MM.1S (cell line): ENCODE data around the gene TACO1.

ENCODE experiments used
- DNase-seq: peaks from one replicate; pipeline ENCODE4 v3.0.0-alpha.2; 2015
- H2AFZ ChIP-seq: fragments of 300-600 bp; sonication (generic); 2 replicates; pipeline ENCODE4 v1.6.0; 2016; ENCODE audit warnings: antibody characterized with exemption, low read length
- H3F3A ChIP-seq: fragments of 300-600 bp; sonication (generic); 2 replicates; pipeline ENCODE4 v1.6.1; 2016; ENCODE audit warnings: mild to moderate bottlenecking, antibody characterized with exemption, low read length, moderate library complexity, mixed read lengths; ENCODE audit not compliant: insufficient read depth
- H3K27ac ChIP-seq: fragments of 300-600 bp; sonication (generic); 2 replicates; pipeline ENCODE4 v1.5.1; 2016; ENCODE audit warnings: mild to moderate bottlenecking, low read length
- H3K27me3 ChIP-seq: fragments of 300-600 bp; sonication (generic); replicated peaks from 2 replicates; pipeline ENCODE4 v1.6.0; 2016; ENCODE audit warnings: low read length; ENCODE audit not compliant: insufficient read depth
- H3K36me3 ChIP-seq: fragments of 300-600 bp; sonication (generic); replicated peaks from 2 replicates; pipeline ENCODE4 v1.6.1; 2016; ENCODE audit warnings: mild to moderate bottlenecking, low read length, mixed read lengths; ENCODE audit not compliant: insufficient read depth
- H3K4me1 ChIP-seq: fragments of 300-600 bp; sonication (generic); 2 replicates; pipeline ENCODE4 v1.6.1; 2016; ENCODE audit warnings: low read length, mixed read lengths
- H3K4me2 ChIP-seq: fragments of 300-600 bp; sonication (generic); 2 replicates; pipeline ENCODE4 v1.6.0; 2016; ENCODE audit warnings: low read depth, low read length
- H3K4me3 ChIP-seq: fragments of 300-600 bp; sonication (generic); 2 replicates; pipeline ENCODE4 v1.5.1; 2016; ENCODE audit warnings: low read length, mixed read lengths
- H3K79me2 ChIP-seq: fragments of 300-600 bp; sonication (generic); 2 replicates; pipeline ENCODE4 v1.6.1; 2016; ENCODE audit warnings: mixed run types, low read length, mixed read lengths
- H3K9ac ChIP-seq: fragments of 300-600 bp; sonication (generic); 2 replicates; pipeline ENCODE4 v1.6.1; 2016; ENCODE audit warnings: low read length, mixed read lengths
- H3K9me2 ChIP-seq: fragments of 300-600 bp; sonication (generic); replicated peaks from 2 replicates; pipeline ENCODE4 v1.6.1; 2016; ENCODE audit warnings: mild to moderate bottlenecking, low read length, mixed read lengths; ENCODE audit not compliant: insufficient read depth
- H3K9me3 ChIP-seq: fragments of 300-600 bp; sonication (generic); replicated peaks from 2 replicates; pipeline ENCODE4 v1.6.1; 2016; ENCODE audit warnings: mild to moderate bottlenecking, low read length, mixed read lengths; ENCODE audit not compliant: insufficient read depth
- H4K20me1 ChIP-seq: fragments of 300-600 bp; sonication (generic); 2 replicates; pipeline ENCODE4 v1.6.1; 2016; ENCODE audit warnings: mild to moderate bottlenecking, low read length, moderate library complexity, mixed read lengths; ENCODE audit not compliant: insufficient read depth
- EZH2 ChIP-seq: fragments of 300-600 bp; sonication (generic); optimal IDR thresholded peaks from 2 replicates; pipeline ENCODE3; 2017; ENCODE audit warnings: low read depth, mild to moderate bottlenecking, antibody characterized with exemption, low read length, mixed read lengths
- EZH2phosphoT487 ChIP-seq: fragments of 300-600 bp; sonication (generic); IDR thresholded peaks from 2 replicates; pipeline ENCODE4 v1.6.1; 2018; ENCODE audit warnings: antibody characterized with exemption, low read length
- TF ChIP-seq, protein P1 (sequence below): fragments of 300-600 bp; sonication (generic); IDR thresholded peaks from 2 replicates; pipeline ENCODE4 v1.5.1; 2016; ENCODE audit warnings: antibody characterized with exemption, low read length, mixed read lengths

TACO1 gene

GRCh38 chr17:63645775-63646487, 45.2 kb downstream of the TACO1 start:
- no peaks in the 10 kb centered on the region for H3K9me2 ChIP-seq
- peaks cover 22% of the 10 kb centered on the region for H3K4me1 ChIP-seq
- no peak for DNase-seq
- H3K27me3 ChIP-seq = no peaks in the 10 kb centered on the region
- H3K79me2 ChIP-seq = no peaks in the 10 kb centered on the region
- H3K9me3 ChIP-seq = no peaks in the 10 kb centered on the region
- H3K27ac ChIP-seq = peak overlapping the region; percentile 12; the same call in 1 of the 2 replicates
- TF ChIP-seq EZH2phosphoT487 (no peak), EZH2 (no peak)
- TF ChIP-seq, protein P1, sequence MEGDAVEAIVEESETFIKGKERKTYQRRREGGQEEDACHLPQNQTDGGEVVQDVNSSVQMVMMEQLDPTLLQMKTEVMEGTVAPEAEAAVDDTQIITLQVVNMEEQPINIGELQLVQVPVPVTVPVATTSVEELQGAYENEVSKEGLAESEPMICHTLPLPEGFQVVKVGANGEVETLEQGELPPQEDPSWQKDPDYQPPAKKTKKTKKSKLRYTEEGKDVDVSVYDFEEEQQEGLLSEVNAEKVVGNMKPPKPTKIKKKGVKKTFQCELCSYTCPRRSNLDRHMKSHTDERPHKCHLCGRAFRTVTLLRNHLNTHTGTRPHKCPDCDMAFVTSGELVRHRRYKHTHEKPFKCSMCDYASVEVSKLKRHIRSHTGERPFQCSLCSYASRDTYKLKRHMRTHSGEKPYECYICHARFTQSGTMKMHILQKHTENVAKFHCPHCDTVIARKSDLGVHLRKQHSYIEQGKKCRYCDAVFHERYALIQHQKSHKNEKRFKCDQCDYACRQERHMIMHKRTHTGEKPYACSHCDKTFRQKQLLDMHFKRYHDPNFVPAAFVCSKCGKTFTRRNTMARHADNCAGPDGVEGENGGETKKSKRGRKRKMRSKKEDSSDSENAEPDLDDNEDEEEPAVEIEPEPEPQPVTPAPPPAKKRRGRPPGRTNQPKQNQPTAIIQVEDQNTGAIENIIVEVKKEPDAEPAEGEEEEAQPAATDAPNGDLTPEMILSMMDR = no peak
- peaks cover 3% of the 10 kb centered on the region; the same call in 1 of the 2 replicates for H3F3A ChIP-seq
- H3K4me2 ChIP-seq = peak overlapping the region; percentile 7; the same call in 1 of the 2 replicates
- no peaks in the 10 kb centered on the region for H3K36me3 ChIP-seq
- H2AFZ ChIP-seq = no peak overlapping the region
- H3K4me3 ChIP-seq = no peak overlapping the region
- H3K9ac ChIP-seq = no peak overlapping the region
- H4K20me1 ChIP-seq = 0 out of 2 replicates have a peak, but pooled peaks cover 3% of the 10 kb centered on the region

DNA sequence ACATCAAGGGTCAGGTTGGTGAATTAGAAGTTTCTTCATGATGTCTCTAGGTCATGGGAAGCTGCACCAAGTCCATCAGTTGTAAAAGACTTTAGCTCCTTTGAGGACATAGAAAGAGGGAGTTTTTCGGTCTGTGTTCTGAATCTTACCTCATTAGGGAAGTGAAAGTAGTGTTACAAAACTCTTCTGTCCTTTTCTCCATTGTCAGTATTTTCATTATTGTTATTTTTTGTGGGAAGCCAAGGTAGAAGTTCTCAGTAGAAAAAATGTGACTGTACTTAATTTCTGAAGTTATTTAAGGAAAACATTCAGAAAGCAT, 45.8 kb downstream of the TACO1 start:
- H4K20me1 ChIP-seq = 0 out of 2 replicates have a peak, but pooled peaks cover 3% of the 10 kb centered on the region
- H3K4me3 ChIP-seq = no peak overlapping the region
- peak; percentile 26 for DNase-seq
- H3K36me3 ChIP-seq = no peaks in the 10 kb centered on the region
- H3K27me3 ChIP-seq = no peaks in the 10 kb centered on the region
- no peaks in the 10 kb centered on the region for H3K9me2 ChIP-seq
- H3K4me2 ChIP-seq = peak overlapping the region; percentile 7; the same call in 1 of the 2 replicates
- peaks cover 3% of the 10 kb centered on the region; the same call in 1 of the 2 replicates for H3F3A ChIP-seq
- no peaks in the 10 kb centered on the region for H3K9me3 ChIP-seq
- no peak for TF ChIP-seq EZH2phosphoT487
- no peak for TF ChIP-seq EZH2
- peaks cover 22% of the 10 kb centered on the region for H3K4me1 ChIP-seq
- no peak overlapping the region for H3K9ac ChIP-seq
- no peaks in the 10 kb centered on the region for H3K79me2 ChIP-seq
- peak overlapping the region; percentile 12; the same call in 1 of the 2 replicates for H3K27ac ChIP-seq
- H2AFZ ChIP-seq = no peak overlapping the region

- Histone ChIP-seq H4K20me1 (0 out of 2 replicates have a peak, but pooled peaks cover 3% of the 10 kb centered on the region), H3K4me3 (no peak overlapping the region), H2AFZ (no peak overlapping the region), H3F3A (peaks cover 3% of the 10 kb centered on the region; the same call in 1 of the 2 replicates), H3K4me2 (no peak overlapping the region), H3K9me2 (no peaks in the 10 kb centered on the region), H3K27me3 (no peaks in the 10 kb centered on the region), H3K9me3 (no peaks in the 10 kb centered on the region), H3K4me1 (peaks cover 22% of the 10 kb centered on the region), H3K27ac (no peak overlapping the region), H3K36me3 (no peaks in the 10 kb centered on the region), H3K9ac (no peak overlapping the region), H3K79me2 (no peaks in the 10 kb centered on the region)
- no peak for DNase-seq
- no peak for TF ChIP-seq EZH2phosphoT487
- TF ChIP-seq, protein P1 = no peak
- no peak for TF ChIP-seq EZH2
Measured at GRCh38 chr17:63647065-63647725, 46.5 kb downstream of the TACO1 start.
